HL-60/S4 (cell line): ENCODE measurements around the gene ADM5.

Experiments used
- in situ Hi-C: fragments of 300-500 bp; cut with MboI; formaldehyde crosslinking; loops from 2 replicates; pipeline ENCODE4 v1.14.3; 2022; ENCODE audit warnings: low sequenced_read_pairs

Gene ADM5, protein sequence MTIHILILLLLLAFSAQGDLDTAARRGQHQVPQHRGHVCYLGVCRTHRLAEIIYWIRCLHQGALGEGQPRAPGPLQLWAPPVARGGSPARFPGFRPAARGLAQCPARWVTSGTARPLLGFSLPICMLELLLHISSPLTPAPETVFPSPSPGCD

DNA sequence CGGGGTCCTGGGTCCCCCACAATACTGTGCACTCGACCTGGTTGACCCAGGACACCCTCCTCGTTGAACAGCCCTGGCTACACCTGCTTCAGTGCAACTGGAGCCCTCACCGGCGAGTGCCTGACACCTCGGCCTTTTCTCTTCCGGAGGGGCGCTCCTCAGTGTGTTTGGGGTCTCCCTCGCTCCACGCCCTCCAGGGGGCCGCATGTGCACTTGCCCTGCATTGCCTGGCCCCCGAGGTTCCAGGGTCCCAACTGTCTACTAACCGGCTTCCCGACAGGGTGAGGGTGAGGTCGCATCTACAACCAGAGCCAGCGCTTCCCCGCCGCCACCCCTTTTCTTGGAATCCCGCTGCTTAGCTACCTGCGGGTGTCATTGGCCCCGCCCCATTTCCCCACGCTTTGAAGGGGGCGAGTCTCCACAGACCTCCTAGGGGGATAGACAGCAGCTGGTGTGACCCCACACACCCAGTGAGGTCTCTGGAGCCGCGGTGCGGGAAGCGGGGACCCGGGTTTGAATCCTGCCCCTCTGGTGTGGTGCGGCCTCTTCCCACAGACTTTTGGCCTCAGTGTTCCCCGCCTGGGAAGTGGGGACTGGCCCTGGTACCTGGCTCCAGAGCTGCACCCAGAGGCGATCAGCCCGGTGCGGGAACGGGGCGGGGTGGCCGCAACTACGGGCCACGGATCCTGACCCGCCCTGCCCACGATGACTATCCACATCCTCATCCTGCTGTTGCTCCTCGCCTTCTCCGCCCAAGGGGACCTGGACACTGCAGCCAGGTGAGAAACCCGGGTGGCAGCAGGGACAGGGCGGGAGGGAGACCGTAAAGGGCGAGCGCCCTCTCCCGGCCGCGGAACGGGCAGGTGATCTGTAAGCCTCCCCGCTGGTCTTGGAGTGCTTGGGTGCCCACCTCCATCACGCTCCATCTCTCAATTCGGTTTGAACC is at the start of gene ADM5:
Gene ADM5, plus strand, starts transcription at position 462 of the 946 bp plus-strand sequence. Its CDS starts 244 bp downstream, at position 706.
- in situ Hi-C loops: no loop called here

DNA sequence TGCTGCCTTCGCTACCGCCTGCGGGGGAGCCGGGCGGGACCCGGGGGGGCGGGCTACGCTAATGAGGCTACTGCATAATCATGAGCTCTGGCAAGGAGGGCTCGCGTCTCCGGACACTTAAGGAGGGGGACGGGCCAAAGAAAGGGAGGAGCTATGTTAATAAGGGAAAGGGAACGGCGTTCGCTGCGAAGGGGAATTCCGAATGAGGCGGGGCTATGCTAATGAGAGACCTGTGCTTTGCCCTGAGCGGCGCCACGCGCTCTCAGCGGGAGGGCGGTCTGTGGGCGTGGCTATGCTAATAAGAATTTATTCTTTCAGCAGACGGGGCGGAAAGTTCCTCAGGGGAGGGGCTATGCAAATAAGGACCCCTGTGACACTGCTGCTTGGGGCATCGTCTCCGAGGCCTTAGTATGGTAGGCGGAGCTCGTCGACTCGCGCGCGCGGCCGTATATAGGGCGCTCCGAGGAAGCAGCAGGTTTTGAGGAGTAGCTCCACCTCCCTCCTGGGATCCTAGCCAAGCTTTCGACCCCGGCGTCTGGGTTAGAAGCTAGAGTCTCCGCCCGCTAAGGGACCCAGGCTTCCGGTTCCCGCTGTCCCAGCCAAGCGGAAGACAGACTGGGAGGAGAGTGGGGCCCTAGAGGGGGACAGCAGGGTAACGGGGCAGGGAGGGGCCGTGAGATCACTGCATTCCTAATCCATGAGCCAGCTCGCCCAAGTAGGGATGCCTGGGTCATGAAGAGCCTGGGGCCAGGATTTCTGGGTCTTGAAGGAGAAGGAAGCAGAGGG is 49.1 kb upstream of the ADM5 start, which contains the start of gene RRAS:
Gene RRAS, minus strand, starts transcription at position 31 of the 786 bp plus-strand sequence. CDS start 45 bp downstream, outside the sequence.
- in situ Hi-C loops: no loop called here

DNA sequence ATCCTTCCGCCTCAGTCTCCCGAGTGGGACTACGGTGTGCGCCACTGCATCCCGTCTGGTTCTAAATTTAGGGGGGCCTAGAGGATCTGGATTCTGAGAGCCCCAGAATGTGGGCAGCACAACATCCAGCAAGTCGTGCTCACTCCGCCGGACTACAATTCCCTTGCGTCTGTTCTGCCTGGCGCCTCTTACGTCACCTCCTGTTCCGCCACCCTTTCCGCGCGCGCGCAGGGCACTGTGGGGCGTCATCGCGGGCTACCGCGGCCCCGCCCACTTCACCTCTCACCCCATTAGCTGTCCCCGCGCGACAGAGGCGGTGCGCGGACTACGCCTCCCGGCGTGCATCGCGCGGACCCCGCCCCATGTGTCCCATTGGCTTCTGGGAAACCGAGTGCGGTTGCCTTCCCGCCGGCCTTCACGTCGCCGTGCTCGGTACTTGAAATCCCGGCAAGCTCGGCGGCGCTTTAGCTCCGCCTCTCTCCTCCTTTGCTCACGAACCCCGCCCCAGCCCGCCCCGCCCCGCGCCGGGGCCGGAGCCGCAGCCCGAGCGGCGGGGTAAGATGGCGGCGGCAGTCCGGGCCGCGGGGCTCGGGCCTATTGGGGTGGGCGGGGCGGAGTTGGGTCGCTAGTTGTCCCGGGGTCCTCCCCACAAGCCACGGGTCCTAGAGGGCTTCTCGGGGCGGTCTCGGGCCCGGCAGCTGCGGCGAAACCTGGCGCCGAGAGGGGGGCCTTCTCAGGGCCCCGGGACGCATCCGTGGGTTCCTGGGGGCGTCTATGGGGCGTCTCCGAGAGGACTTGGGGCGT is 47.5 kb upstream of the ADM5 start, which contains the start of gene SCAF1:
Gene SCAF1, plus strand, starts transcription at position 522 of the 804 bp plus-strand sequence. CDS start 2,818 bp downstream, outside the sequence.
- in situ Hi-C loops: no loop called here

DNA sequence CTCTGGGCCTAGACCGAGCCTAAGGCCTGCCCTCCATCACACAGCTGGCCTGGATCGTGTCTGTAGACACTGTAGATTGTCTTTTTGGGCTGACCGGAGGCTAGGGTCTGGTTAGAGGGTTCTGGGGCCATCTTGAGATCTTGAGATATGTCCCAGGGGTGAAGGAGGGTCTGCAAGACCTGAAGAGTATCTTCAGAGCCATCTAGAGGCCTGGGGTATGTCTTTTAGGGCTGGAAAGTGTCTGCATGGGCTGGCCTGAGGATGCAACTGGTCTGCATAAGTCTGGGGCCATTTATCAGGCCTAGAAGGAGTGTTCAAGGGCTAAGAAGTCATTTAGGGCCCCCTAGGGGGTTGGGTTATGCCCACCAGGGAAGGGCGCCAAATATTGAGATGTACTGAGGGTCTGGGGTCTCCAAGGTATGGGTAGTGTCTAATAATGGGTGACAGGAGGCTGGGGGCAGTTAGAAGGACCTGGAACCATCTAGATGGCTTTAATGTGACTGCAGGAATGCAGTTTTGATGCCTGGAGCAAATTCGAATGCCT is 46.8 kb upstream of the ADM5 start:
- in situ Hi-C loops: no loop called here

DNA sequence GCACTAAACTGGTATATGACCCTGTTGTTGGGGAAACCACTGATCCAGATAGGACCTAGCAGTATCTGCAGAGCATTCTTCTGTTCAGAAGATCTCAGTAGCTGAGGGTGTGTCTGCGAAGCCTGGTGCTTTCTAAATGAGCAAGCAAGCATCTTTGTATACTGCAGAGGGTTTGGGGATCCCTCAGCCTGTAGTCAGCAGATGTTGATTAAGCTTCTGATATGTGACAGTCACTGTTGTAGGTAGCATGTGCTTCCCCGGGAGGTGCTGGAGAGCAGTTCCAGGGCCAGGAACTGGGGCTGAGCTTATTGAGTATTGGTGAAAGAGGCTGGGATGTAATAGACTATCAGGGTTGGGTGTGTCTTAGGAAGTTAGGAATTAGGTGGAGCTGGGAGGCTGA is 45.9 kb upstream of the ADM5 start:
- in situ Hi-C loops: no loop called here

DNA sequence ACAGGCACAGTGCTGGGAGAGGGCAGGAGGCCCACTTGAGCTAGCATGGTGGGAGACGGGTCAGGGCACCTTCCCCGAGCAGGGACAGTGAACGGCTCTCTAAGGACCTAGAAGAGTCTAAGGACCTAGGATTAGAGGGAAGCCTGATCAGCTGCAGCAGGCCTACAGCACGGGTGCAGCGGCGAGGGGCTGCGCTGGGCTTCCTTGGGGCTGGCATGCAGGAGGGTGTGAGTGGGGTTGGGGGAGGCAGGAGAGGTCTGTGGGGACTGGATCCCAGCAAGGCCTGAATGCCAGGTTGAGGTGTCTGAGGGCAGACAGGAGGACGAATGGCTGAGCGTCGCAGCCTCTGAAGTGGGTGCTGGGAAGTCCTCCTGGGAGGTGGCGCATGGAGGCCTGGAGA is 43.8 kb upstream of the ADM5 start:
- in situ Hi-C loops: no loop called here

DNA sequence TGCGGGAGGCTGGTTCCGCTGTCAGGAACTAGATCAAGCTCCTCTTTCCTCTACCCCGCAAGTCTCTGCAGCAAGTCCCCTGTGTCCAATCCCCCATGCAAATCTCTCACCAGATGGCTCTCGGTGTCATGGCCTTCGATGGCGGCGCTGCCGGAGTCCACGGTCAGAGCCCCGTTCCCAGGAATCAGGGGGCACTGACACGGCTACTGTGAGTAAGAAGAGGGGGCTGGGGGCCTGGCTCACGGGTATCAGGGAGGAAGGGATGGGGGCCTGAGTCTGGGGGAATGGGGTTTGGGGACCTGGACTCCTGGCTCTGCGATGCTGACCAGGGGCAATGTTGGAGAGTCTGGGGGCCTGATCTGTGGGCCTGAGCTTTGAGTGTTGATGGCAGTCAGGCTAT is 43.4 kb upstream of the ADM5 start:
- in situ Hi-C loops: no loop called here

DNA sequence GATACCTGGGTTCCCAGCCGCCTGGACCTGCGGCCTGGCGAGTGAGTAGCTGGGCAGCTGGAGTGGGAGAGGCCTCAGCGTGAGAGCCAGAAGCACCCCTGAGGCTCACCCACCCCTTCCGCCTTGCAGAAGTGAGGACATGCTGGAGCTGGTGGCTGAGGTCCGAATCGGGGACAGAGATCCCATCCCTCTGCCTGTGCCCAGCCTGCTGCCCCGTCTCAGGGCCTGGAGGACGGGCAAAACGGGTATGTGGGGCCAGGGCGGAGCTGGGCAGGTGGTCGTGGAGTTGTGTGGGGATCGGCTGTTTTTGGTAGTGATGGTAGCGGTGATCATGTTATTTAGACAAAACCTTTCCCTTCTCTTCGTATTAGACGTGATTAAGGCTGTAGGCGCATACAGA is 42.8 kb upstream of the ADM5 start:
- in situ Hi-C loops: no loop called here

DNA sequence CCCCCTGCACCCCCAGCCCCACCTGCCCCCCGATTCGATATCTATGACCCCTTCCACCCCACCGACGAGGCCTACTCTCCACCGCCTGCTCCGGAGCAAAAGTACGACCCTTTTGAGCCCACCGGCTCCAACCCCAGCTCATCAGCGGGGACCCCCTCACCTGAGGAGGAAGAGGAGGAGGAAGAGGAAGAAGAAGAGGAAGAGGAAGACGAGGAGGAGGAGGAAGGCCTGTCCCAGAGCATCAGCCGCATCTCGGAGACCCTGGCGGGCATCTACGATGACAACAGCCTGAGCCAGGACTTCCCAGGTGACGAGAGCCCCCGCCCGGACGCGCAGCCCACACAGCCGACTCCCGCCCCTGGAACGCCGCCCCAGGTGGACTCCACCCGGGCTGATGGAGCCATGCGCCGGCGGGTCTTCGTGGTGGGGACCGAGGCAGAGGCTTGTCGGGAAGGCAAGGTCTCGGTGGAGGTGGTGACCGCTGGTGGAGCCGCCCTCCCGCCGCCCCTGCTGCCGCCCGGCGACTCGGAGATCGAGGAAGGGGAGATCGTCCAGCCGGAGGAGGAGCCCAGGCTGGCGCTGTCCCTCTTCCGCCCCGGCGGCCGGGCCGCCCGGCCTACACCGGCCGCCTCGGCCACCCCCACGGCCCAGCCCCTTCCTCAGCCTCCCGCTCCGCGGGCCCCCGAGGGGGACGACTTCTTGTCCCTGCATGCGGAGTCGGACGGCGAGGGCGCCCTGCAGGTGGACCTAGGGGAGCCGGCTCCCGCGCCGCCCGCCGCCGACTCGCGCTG is 38.2 kb upstream of the ADM5 start:
- in situ Hi-C loops: no loop called here

DNA sequence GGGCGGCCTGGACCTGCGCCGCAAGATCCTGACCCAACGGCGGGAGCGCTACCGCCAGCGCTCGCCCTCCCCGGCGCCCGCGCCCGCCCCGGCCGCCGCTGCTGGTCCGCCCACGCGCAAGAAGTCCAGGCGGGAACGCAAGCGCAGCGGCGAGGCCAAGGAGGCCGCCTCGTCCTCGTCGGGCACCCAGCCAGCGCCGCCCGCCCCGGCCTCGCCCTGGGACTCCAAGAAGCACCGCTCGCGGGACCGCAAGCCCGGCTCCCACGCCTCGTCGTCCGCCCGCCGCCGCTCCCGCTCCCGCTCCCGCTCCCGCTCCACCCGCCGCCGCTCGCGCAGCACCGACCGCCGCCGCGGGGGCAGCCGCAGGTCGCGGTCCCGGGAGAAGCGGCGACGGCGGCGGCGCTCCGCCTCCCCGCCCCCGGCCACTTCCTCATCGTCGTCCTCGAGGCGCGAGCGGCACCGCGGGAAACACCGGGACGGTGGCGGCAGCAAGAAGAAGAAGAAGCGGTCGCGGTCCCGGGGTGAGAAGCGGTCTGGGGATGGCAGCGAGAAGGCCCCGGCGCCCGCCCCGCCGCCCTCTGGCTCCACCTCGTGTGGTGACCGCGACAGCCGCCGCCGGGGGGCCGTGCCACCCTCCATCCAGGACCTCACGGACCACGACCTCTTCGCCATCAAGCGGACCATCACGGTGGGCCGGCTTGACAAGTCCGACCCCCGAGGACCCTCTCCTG is 37.4 kb upstream of the ADM5 start:
- in situ Hi-C loops: no loop called here

DNA sequence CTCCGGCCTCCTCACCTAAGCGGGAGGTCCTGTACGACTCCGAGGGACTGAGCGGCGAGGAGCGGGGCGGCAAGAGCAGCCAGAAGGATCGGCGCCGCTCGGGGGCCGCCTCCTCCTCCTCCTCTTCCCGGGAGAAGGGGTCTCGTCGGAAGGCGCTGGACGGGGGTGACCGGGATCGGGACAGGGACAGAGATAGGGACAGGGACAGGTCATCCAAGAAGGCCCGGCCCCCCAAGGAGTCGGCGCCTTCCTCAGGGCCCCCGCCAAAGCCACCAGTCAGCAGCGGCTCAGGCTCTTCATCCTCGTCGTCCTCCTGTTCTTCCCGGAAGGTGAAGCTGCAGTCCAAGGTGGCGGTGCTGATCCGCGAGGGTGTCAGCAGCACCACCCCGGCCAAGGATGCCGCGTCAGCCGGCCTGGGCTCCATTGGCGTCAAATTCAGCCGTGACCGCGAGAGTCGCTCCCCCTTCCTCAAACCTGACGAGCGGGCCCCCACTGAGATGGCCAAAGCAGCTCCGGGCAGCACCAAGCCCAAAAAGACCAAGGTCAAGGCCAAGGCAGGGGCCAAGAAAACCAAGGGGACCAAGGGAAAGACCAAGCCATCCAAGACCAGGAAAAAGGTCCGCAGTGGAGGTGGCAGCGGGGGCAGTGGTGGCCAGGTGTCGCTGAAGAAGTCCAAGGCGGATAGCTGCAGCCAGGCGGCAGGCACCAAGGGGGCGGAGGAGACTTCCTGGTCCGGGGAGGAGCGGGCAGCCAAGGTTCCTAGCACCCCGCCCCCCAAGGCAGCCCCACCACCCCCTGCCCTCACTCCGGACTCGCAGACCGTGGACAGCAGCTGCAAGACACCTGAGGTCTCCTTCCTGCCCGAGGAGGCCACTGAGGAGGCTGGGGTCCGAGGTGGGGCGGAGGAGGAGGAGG is 36.6 kb upstream of the ADM5 start:
- in situ Hi-C loops: no loop called here

DNA sequence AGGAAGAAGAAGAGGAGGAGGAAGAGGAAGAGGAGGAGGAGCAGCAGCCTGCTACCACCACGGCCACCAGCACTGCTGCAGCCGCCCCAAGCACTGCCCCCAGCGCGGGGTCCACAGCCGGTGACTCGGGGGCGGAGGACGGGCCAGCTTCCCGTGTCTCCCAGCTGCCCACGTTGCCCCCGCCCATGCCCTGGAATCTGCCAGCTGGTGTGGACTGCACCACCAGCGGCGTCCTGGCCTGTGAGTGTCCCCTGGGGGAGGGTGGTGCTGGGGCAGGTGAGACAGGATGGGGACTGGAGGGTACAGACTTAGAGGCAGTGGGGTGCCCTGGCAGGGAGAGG is 36.0 kb upstream of the ADM5 start:
- in situ Hi-C loops: no loop called here

DNA sequence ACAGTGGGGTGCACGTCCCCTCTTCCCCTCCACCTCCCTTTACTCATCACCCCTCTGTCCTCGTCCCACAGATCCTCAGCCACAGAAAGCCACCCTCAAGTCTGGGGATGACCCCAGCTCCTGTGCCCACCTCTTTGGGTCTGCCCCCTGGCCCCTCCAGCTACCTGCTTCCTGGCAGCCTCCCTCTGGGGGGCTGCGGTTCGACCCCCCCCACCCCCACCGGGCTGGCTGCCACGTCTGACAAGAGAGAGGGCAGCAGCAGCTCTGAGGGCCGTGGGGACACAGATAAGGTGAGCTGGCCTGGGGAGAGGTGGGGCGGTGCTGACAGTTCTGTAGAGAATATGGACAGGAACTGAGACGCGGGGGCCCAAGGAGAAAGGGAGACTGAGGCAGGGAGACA is 34.8 kb upstream of the ADM5 start:
- in situ Hi-C loops: no loop called here

DNA sequence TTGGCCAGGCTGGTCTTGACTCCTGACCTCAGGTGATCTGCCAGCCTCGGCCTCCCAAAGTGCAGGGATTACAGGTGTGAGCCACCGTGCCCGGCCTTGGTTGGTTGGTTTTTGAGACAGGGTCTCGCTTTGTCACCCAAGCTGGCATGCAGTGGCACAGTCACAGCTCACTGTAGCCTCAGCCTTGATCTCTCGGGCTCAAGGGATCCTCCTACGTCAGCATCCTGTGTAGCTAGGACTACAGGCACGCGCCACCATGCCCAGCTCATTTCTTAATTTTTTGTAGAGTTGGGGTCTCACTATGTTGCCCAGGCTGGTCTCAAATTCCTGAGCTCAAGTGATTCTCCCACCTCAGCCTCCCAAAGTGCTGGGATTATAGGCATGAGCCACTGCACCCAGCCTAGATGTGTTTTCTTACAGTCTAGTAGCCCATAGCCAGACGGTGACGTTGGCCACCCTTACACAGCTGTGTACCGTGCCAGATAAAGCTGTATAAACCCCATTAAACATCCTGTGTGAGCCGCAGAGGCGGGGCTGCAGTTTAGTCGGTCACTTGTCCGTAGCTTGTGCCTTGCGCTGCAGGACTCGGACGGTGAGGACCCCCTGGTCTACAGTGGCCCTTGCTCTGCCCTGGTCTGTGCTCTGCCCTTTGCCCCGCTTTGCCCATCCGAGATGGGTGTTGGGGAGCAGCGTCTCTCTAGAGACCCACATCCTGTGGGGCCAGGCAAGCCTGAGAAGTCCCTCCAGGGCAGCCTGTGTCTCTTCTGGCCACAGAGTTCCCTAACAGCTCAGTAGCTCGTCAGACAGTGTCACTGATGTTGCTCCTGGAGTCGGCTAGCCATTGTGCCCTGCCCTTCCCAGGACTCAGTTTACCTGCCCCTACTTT is 33.6 kb upstream of the ADM5 start:
- in situ Hi-C loops: no loop called here

DNA sequence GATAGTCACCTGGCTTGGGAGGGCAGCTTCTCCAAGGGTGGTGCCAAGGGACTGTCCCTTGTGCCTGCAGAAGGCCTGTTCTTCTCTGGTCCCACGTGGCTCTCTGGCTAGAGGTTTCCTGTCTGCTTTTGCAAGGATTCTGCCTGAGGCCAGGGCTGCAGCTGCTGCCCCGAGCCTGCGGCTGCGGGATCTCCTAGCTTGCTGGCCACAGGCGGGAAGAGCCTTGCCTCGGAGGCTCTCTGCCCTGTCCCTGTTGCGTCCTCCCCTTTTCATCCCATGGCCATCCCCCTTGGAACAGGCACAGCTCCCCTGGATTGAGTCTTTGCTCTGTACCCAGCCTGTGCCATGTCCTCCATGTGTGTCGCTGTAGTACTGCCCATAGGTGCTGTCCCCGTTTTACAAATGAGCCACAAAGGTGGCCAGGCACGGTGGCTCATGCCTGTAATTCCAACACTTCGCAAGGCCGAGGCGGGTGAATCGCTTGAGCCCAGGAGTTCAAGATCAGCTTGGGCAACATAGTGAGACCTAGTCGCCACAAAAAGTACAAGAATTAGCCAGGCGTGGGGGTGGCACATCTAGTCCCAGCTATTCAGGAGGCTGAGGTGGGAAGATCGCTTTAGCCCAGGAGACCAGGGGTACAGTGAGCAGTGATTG is 32.8 kb upstream of the ADM5 start:
- in situ Hi-C loops: no loop called here

DNA sequence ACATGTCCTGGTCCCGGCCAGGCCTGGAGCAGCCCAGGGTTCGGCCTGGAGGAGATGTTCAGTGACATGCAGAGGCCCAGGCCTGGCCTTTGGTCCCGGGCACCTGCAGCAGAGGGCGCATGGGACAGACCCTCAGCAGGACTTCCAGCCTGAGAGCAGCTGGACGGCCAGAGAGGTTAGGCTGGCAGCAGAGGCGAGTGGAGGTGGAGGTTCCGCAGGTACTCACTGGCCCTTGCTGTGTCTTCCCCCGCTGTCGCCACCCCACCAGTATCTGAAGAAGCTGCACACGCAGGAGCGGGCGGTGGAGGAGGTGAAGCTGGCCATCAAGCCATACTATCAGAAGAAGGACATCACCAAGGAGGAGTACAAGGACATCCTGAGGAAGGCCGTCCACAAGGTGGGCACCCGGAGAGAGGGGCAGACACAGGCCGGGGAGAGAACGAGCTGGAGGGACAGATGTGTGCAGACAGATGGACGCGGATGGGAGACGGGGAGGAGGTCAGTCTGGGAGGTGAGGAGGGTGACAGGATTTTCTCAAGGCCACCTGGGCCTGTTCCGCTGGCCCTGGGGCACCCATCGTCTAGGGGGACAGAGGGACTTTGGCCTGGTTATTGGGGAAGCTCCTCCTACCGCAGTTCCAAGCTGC is 31.8 kb upstream of the ADM5 start:
- in situ Hi-C loops: no loop called here
